ENCODE measurements around the gene FAHD2B.
"Not testable (repeated sequence)": the region's sequence is repeated elsewhere in the genome, so short reads cannot be mapped to it uniquely, and the experiment has no call there.

The FAHD2B gene, protein sequence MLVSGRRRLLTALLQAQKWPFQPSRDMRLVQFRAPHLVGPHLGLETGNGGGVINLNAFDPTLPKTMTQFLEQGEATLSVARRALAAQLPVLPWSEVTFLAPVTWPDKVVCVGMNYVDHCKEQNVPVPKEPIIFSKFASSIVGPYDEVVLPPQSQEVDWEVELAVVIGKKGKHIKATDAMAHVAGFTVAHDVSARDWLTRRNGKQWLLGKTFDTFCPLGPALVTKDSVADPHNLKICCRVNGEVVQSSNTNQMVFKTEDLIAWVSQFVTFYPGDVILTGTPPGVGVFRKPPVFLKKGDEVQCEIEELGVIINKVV

GRCh38 chr2:97094772-97095611, at the start of gene FAHD2B:
Gene FAHD2B, minus strand, starts transcription at chr2:97094882. Its CDS starts 3,176 bp downstream, at chr2:97091706.
- DNase-seq, result peak; percentile 32

DNA sequence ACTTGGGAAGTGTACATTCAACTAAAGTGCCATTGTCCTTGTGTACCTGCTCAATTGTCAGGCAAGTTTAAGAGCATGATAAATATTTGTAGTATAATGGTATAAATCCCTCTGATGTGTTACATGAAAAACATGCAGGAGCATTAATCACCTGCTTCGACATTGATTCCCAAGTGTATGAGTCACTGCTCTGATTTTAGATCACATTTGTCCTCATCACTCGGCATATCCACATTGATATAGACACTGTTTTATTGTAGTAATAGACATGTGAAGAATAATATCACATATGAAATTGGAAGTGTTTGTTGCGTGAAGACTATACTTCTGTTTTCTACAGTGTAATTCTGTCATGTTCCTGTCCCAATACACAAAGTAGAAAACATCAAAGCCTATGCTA, 49.3 kb upstream of the FAHD2B start:
- DNase-seq, result not testable (repeated sequence)

GRCh38 chr2:97129090-97129489, 34.4 kb upstream of the FAHD2B start:
- DNase-seq, result not testable (repeated sequence)

DNA sequence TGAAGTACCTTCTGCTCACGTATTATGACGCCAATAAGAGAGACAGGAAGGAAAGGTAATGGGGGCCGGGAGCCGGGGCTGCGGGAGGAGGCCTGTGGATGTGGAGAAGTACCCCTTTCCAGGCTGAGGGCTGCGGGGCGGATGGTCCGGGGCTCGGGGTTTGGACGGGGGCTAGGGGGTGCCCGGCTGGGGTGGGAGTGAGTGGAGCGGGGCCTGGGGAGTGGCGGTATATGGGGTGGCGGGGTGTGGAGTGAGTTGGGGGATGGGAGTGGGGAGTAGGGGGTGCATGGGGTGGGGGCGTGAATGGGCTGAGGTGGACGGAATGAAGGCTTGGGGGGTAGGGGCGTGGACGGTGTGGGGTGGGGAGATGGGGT, 19.2 kb upstream of the FAHD2B start:
- not testable (repeated sequence) for DNase-seq

- not testable (repeated sequence) for DNase-seq
These were observed 18.6 kb upstream of the FAHD2B start, which contains the start of gene ANKRD36 for GRCh38 chr2:97113050-97113881. Gene ANKRD36, plus strand, starts transcription at chr2:97113153. Its CDS starts 587 bp downstream, at chr2:97113740.

DNA sequence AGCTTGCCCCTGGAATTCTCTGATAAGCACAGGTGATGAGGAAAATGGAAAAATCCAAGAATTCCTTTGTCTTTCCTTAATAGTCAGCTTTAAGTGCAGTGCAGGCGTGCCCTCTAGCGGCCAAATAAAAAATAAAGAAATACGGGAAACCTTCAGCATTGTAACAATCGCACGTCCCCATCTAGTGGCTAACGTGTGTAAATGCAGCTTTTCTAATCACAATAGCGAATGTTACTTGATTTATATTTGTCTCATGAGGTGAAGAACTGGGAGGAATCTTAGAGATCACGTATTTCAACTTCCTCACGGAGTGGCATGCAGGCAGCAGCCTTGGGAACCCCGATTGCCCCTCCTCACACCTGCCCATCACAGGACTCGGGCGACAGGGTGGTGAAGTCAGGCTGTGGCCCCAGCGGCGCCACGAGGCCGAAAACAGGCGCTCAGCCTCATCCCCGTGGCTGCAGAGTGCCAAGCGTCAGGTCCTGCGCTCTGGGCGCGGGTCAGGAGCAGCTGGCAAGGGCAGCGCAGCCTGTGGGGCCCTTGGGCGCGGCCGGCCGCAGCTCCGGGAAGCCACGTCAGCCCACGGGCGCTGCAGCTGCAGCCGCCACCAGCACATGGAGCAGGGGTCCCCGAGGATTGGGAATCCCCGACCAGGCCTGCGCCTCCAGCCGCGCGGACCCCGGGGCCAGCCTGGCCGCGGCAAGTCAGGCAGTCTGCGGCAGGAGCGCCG, 17.8 kb upstream of the FAHD2B start:
- DNase-seq, result not testable (repeated sequence)

- DNase-seq, result not testable (repeated sequence)
These were observed 16.6 kb upstream of the FAHD2B start for GRCh38 chr2:97111246-97111645.

GRCh38 chr2:97106878-97107277, 12.2 kb upstream of the FAHD2B start:
- not testable (repeated sequence) for DNase-seq

- not testable (repeated sequence) for DNase-seq
These were observed 4.2 kb upstream of the FAHD2B start for GRCh38 chr2:97098786-97099372.

GRCh38 chr2:97095661-97096060, 979 bp upstream of the FAHD2B start:
- DNase-seq, result no peak

GRCh38 chr2:97093983-97094771, 505 bp downstream of the FAHD2B start:
- not testable (repeated sequence) for DNase-seq

DNA sequence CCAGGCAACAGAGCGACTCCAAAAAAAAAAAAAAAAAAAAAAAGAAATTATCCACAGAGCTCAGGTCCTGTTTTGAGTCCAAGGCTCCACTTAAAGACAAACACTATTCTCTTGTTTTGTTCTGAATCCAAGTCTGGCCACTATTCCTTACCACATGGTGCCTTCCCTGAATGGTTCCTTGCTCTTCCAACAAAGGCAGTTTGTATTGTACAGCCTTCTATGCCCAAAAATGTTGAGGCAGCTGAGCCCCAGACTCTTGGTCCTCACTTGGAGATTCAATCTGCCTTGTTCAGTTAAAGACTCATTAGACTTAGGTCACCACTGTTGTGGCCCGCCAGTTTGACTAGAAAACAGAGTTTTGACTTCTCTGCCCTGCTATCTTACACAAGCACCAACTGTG, 1.7 kb downstream of the FAHD2B start:
- DNase-seq, result not testable (repeated sequence)

GRCh38 chr2:97088706-97089105, 6.0 kb downstream of the FAHD2B start:
- DNase-seq, result not testable (repeated sequence)

- not testable (repeated sequence) for DNase-seq
These were observed 9.6 kb downstream of the FAHD2B start for GRCh38 chr2:97085093-97085492.

GRCh38 chr2:97083516-97083915, 11.2 kb downstream of the FAHD2B start:
- not testable (repeated sequence) for DNase-seq

- DNase-seq, result not testable (repeated sequence)
These were observed 12.5 kb downstream of the FAHD2B start for GRCh38 chr2:97082206-97082605.

- DNase-seq, result not testable (repeated sequence)
These were observed 13.8 kb downstream of the FAHD2B start for GRCh38 chr2:97080855-97081254.

- DNase-seq, result not testable (repeated sequence)
These were observed 17.5 kb downstream of the FAHD2B start for GRCh38 chr2:97077213-97077612.

DNA sequence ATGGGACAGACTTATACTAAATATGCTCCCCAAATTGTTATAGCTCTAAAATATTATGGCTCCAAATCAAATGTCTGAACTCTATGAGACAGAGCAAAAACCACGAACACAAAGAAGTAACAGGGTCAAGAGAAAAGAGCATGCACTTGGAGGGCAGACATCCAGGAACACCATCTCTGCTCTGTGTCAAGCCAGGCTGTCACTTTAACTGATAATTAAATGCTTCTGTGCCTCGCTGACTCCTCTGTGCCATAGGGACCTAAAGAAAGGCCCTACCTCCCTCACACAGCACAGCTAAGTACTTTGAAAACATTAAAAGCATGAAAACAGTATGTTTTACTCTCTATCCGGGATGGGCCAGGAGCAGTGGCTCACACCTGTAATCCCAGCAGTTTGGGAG, 23.8 kb downstream of the FAHD2B start:
- not testable (repeated sequence) for DNase-seq

DNA sequence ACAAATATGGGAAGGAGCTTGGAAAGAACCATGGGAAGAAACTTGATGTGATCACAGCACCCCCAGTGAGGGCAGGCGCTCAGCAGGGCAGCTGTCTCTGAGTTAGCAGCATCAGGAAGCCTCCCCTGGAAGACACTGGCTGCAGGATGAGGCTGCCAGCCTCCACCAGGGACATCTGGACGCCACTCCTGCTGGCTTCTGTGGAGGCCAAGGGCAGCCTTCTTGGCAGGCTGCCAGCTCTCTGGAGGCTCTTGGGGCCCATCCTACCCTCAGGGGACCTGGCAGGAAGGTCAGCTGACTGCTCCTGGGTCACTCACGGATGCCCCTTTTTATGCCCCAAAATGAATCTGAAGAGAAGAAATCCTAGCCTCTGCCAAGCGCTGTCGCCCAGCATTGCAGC, 26.0 kb downstream of the FAHD2B start:
- DNase-seq, result not testable (repeated sequence)

DNA sequence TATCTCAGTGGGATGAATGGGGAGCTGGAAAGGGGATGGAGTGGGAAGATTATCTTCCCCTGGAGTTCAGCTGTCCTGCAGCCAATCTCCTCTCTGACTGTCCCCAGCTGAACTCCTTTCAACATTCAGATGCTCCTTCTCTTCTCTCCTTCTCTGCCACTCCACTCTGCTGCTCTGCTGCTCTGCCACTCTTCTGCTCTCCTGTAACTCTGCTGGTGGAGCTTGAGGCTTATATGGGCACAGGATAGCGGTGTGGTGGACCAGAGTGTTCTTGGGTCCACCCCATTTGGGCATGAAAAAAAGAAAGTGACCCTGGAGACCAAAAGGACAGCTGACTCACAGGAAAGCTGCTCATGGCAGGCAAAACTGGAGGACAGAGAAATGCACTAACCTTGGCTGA, 26.6 kb downstream of the FAHD2B start:
- DNase-seq, result no peak
